Activated naive CD8-positive, alpha-beta T cell treated with anti-CD3 and anti-CD28 coated beads, Interleukin-2, amount 10 ng/mL, durations not matched to agents 7 days and 5 days (primary cell): ENCODE measurements around the gene RCOR1. TPM values are rescaled to one million over a fixed set of nuclear protein-coding genes. Genes with fewer than 3 reads are reported as not detected.

Experiments
- ATAC-seq: fragments of 150-1000 bp; cut with Tn5 transposase; one replicate; pipeline ENCODE4 v1.10.0; 2021; ENCODE audit warnings: low read depth, moderate library complexity
- POLR2A ChIA-PET: fragments of 350-600 bp; sonication (Branson Sonifier 250); formaldehyde crosslinking; loops from one replicate; lab custom pipeline; 2021; ENCODE audit warnings: antibody characterized with exemption; lab: Charles Lee
- DNase-seq: peaks from one replicate; pipeline ENCODE4 v3.0.0; 2021
- H3K27ac Mint-ChIP-seq: one replicate; pipeline ENCODE4 v1.8.0; 2022; ENCODE audit warnings: mild to moderate bottlenecking, mixed read lengths
- H3K27me3 Mint-ChIP-seq: one replicate; pipeline ENCODE4 v1.8.0; 2022; ENCODE audit warnings: mild to moderate bottlenecking, moderate library complexity, mixed read lengths
- H3K36me3 Mint-ChIP-seq: one replicate; pipeline ENCODE4 v1.8.0; 2021; ENCODE audit warnings: mild to moderate bottlenecking, mixed read lengths
- H3K4me1 Mint-ChIP-seq: one replicate; pipeline ENCODE4 v1.8.0; 2021; ENCODE audit warnings: mixed read lengths
- H3K4me3 Mint-ChIP-seq: one replicate; pipeline ENCODE4 v1.8.0; 2022; ENCODE audit warnings: mild to moderate bottlenecking, moderate library complexity, mixed read lengths
- H3K9me3 Mint-ChIP-seq: one replicate; pipeline ENCODE4 v1.8.0; 2021; ENCODE audit warnings: mixed read lengths
- total RNA-seq, 2 experiments: library from RNA; stranded (reverse); gene quantifications; one replicate each; pipeline ENCODE4 v1.2.3, GENCODE V29; 2021

RCOR1 gene
- total RNA-seq, 2 experiments from 2014 or later: 21.7 to 24.3 TPM

GRCh38 chr14:102591372-102591943 lies 991 bp upstream of the RCOR1 start:
- DNase-seq (no peak), ATAC-seq (no peak)
- POLR2A ChIA-PET: interaction anchor here (0.8 to 2.0 kb wide), 7 partner anchors 15 to 68 kb away, joined by 3 to 19 read pairs (median 4); no protein-coding TSS in a partner anchor
- peaks cover 2% of the 10 kb centered on the region for H3K36me3 Mint-ChIP-seq
- peak overlapping the region; percentile 75 for H3K27ac Mint-ChIP-seq
- H3K27me3 Mint-ChIP-seq: peaks cover 8% of the 10 kb centered on the region
- peak overlapping the region; percentile 96 for H3K4me3 Mint-ChIP-seq
- no peaks in the 10 kb centered on the region for H3K9me3 Mint-ChIP-seq
- H3K4me1 Mint-ChIP-seq: peaks cover 17% of the 10 kb centered on the region

- POLR2A ChIA-PET: no interaction called here
- Mint-ChIP-seq H3K9me3 (no peaks in the 10 kb centered on the region), H3K36me3 (peaks cover 2% of the 10 kb centered on the region), H3K4me1 (peaks cover 17% of the 10 kb centered on the region), H3K4me3 (peak overlapping the region; percentile 45), H3K27me3 (peaks cover 4% of the 10 kb centered on the region), H3K27ac (no peak overlapping the region)
- DNase-seq: no peak
- ATAC-seq: peak; percentile 13
Measured at GRCh38 chr14:102592763-102593060, 263 bp downstream of the RCOR1 start.

- POLR2A ChIA-PET: no interaction called here
- Mint-ChIP-seq H3K4me1 (peaks cover 17% of the 10 kb centered on the region), H3K9me3 (no peaks in the 10 kb centered on the region), H3K27me3 (no peaks in the 10 kb centered on the region), H3K36me3 (peaks cover 2% of the 10 kb centered on the region), H3K4me3 (peak overlapping the region; percentile 95), H3K27ac (peak overlapping the region; percentile 77)
- DNase-seq (peak; percentile 77), ATAC-seq (peak; percentile 19)
Measured at GRCh38 chr14:102593061-102593824, 794 bp downstream of the RCOR1 start.

- POLR2A ChIA-PET: interaction anchor here (1.4 kb wide), 1 partner anchor 69 kb away, joined by 6 read pairs; no protein-coding TSS in a partner anchor
- Mint-ChIP-seq H3K4me3 (peak overlapping the region; percentile 95), H3K9me3 (no peaks in the 10 kb centered on the region), H3K4me1 (peaks cover 17% of the 10 kb centered on the region), H3K27ac (peak overlapping the region; percentile 77), H3K27me3 (no peaks in the 10 kb centered on the region), H3K36me3 (peaks cover 2% of the 10 kb centered on the region)
- ATAC-seq: no peak
- DNase-seq: no peak
Measured at GRCh38 chr14:102593825-102594137, 1.3 kb downstream of the RCOR1 start.

GRCh38 chr14:102594514-102595175 lies 2.2 kb downstream of the RCOR1 start:
- DNase-seq (peak; percentile 47), ATAC-seq (no peak)
- peak overlapping the region; percentile 95 for H3K4me3 Mint-ChIP-seq
- no peaks in the 10 kb centered on the region for H3K9me3 Mint-ChIP-seq
- H3K36me3 Mint-ChIP-seq: peaks cover 7% of the 10 kb centered on the region
- no peaks in the 10 kb centered on the region for H3K27me3 Mint-ChIP-seq
- peaks cover 23% of the 10 kb centered on the region for H3K4me1 Mint-ChIP-seq
- peak overlapping the region; percentile 71 for H3K27ac Mint-ChIP-seq
- POLR2A ChIA-PET: interaction anchor here (0.8 to 1.4 kb wide), 2 partner anchors 70 to 200 kb away, joined by 3 to 6 read pairs; no protein-coding TSS in a partner anchor

- H3K4me1 Mint-ChIP-seq: peaks cover 15% of the 10 kb centered on the region
- POLR2A ChIA-PET: no interaction called here
- peaks cover 16% of the 10 kb centered on the region for H3K36me3 Mint-ChIP-seq
- no peak for ATAC-seq
- no peak for DNase-seq
- no peak overlapping the region for H3K27ac Mint-ChIP-seq
- H3K4me3 Mint-ChIP-seq: no peak overlapping the region
- H3K27me3 Mint-ChIP-seq: no peaks in the 10 kb centered on the region
- no peaks in the 10 kb centered on the region for H3K9me3 Mint-ChIP-seq
Measured at GRCh38 chr14:102601378-102601925, 9.0 kb downstream of the RCOR1 start.

- no peak for DNase-seq
- H3K4me1 Mint-ChIP-seq: peaks cover 15% of the 10 kb centered on the region
- POLR2A ChIA-PET: no interaction called here
- no peaks in the 10 kb centered on the region for H3K27me3 Mint-ChIP-seq
- H3K4me3 Mint-ChIP-seq: no peak overlapping the region
- ATAC-seq: no peak
- peaks cover 16% of the 10 kb centered on the region for H3K36me3 Mint-ChIP-seq
- no peaks in the 10 kb centered on the region for H3K9me3 Mint-ChIP-seq
- H3K27ac Mint-ChIP-seq: no peak overlapping the region
Measured at GRCh38 chr14:102602421-102603292, 10.2 kb downstream of the RCOR1 start.

- ATAC-seq (no peak), DNase-seq (no peak)
- no peak overlapping the region for H3K4me3 Mint-ChIP-seq
- H3K36me3 Mint-ChIP-seq: peaks cover 16% of the 10 kb centered on the region
- POLR2A ChIA-PET: no interaction called here
- H3K9me3 Mint-ChIP-seq: no peaks in the 10 kb centered on the region
- H3K27ac Mint-ChIP-seq: no peak overlapping the region
- peaks cover 15% of the 10 kb centered on the region for H3K4me1 Mint-ChIP-seq
- H3K27me3 Mint-ChIP-seq: no peaks in the 10 kb centered on the region
Measured at GRCh38 chr14:102603293-102603907, 11.0 kb downstream of the RCOR1 start.

- POLR2A ChIA-PET: no interaction called here
- Mint-ChIP-seq H3K27me3 (no peaks in the 10 kb centered on the region), H3K36me3 (peaks cover 13% of the 10 kb centered on the region), H3K4me1 (peaks cover 13% of the 10 kb centered on the region), H3K4me3 (no peak overlapping the region), H3K9me3 (no peaks in the 10 kb centered on the region), H3K27ac (no peak overlapping the region)
- ATAC-seq (no peak), DNase-seq (no peak)
Measured at GRCh38 chr14:102604183-102604582, 11.7 kb downstream of the RCOR1 start.

GRCh38 chr14:102605029-102605428 lies 12.6 kb downstream of the RCOR1 start:
- Mint-ChIP-seq H3K27ac (no peak overlapping the region), H3K4me3 (no peak overlapping the region), H3K9me3 (no peaks in the 10 kb centered on the region), H3K27me3 (no peaks in the 10 kb centered on the region), H3K36me3 (peaks cover 11% of the 10 kb centered on the region), H3K4me1 (peaks cover 8% of the 10 kb centered on the region)
- POLR2A ChIA-PET: no interaction called here
- no peak for ATAC-seq
- no peak for DNase-seq

- Mint-ChIP-seq H3K4me3 (no peak overlapping the region), H3K27me3 (no peaks in the 10 kb centered on the region), H3K36me3 (peaks cover 14% of the 10 kb centered on the region), H3K4me1 (peaks cover 9% of the 10 kb centered on the region), H3K27ac (no peak overlapping the region), H3K9me3 (no peaks in the 10 kb centered on the region)
- POLR2A ChIA-PET: interaction anchor here (0.7 kb wide), 1 partner anchor 106 kb away, joined by 3 read pairs; no protein-coding TSS in a partner anchor
- DNase-seq (no peak), ATAC-seq (no peak)
Measured at GRCh38 chr14:102606296-102606695, 13.8 kb downstream of the RCOR1 start.

- ATAC-seq (no peak), DNase-seq (no peak)
- POLR2A ChIA-PET: no interaction called here
- H3K27me3 Mint-ChIP-seq: no peaks in the 10 kb centered on the region
- H3K9me3 Mint-ChIP-seq: no peaks in the 10 kb centered on the region
- H3K36me3 Mint-ChIP-seq: peaks cover 18% of the 10 kb centered on the region
- no peak overlapping the region for H3K4me3 Mint-ChIP-seq
- no peak overlapping the region for H3K27ac Mint-ChIP-seq
- H3K4me1 Mint-ChIP-seq: peaks cover 7% of the 10 kb centered on the region
Measured at GRCh38 chr14:102608064-102608446, 15.6 kb downstream of the RCOR1 start.
